GM13976 (cell line): ENCODE measurements around the gene VWA7.
A peak's percentile ranks its signal among the peaks of the same experiment; 100 is the strongest.
"Not testable (repeated sequence)": the region's sequence is repeated elsewhere in the genome, so short reads cannot be mapped to it uniquely, and the experiment has no call there.

Experiments used
- DNase-seq: peaks from one replicate; pipeline ENCODE4 v3.0.0; 2012; ENCODE audit warnings: low spot score
- CTCF ChIP-seq: IDR thresholded peaks from 2 replicates; pipeline ENCODE4 v1.5.1; 2012; ENCODE audit warnings: borderline replicate concordance, mild to moderate bottlenecking; ENCODE audit not compliant: insufficient read depth; ENCODE audit errors: extremely low read depth, missing control alignments, control extremely low read depth
- in situ Hi-C: fragments of 300-500 bp; cut with MboI; formaldehyde crosslinking; loops from one replicate; pipeline ENCODE4 v1.12.0; 2022; ENCODE audit warnings: low sequenced_read_pairs, mixed read lengths, inconsistent platforms; ENCODE audit not compliant: unreplicated experiment

VWA7 gene

GRCh38 chr6:31819871-31820299, 42.8 kb upstream of the VWA7 start:
- no peak for DNase-seq
- in situ Hi-C loops, result no loop called here
- no peak for TF ChIP-seq CTCF

GRCh38 chr6:31817929-31818511, 40.9 kb upstream of the VWA7 start:
- DNase-seq, in situ Hi-C loops: not testable (repeated sequence)

- in situ Hi-C loops, DNase-seq: not testable (repeated sequence)
Measured at GRCh38 chr6:31817133-31817928, 40.2 kb upstream of the VWA7 start.

GRCh38 chr6:31815025-31815838, 38.1 kb upstream of the VWA7 start, which contains the start of the genes HSPA1A and HSPA1L:
Gene HSPA1A, plus strand, starts transcription at chr6:31815543. Its CDS starts 214 bp downstream, at chr6:31815757.
Gene HSPA1L, minus strand, starts transcription at chr6:31815283. Its CDS starts 3,311 bp downstream, at chr6:31811972.
- peak; percentile 88 for DNase-seq
- TF ChIP-seq CTCF, result no peak
- in situ Hi-C loops, result no loop called here

GRCh38 chr6:31814677-31815024, 37.5 kb upstream of the VWA7 start:
- in situ Hi-C loops, result no loop called here
- TF ChIP-seq CTCF, result no peak
- peak; percentile 82 for DNase-seq

- in situ Hi-C loops, result no loop called here
- TF ChIP-seq CTCF, result no peak
- no peak for DNase-seq
Measured at GRCh38 chr6:31813465-31813849, 36.3 kb upstream of the VWA7 start.

GRCh38 chr6:31811645-31812044, 34.5 kb upstream of the VWA7 start:
- no peak for DNase-seq
- in situ Hi-C loops, result no loop called here
- TF ChIP-seq CTCF, result no peak

- DNase-seq, in situ Hi-C loops: not testable (repeated sequence)
Measured at GRCh38 chr6:31808599-31808998, 31.5 kb upstream of the VWA7 start.
